Uterus (tissue), 4 donors: Measurements from ENCODE around the gene CYP2A6. TPM values are rescaled to one million over a fixed set of nuclear protein-coding genes. Genes with fewer than 3 reads are reported as not detected.

Experiments
- DNase-seq, 2 donors: peaks; one replicate each; pipeline ENCODE4 v3.0.0-alpha.2; 2019 to 2020
- H3K27ac ChIP-seq, 2 donors: fragments of 200-600 bp; sonication (generic); 1 replicate in 1 of 2; 2 replicates in 1 of 2; pipeline ENCODE4 v1.5.1; 2016 to 2018
- H3K27me3 ChIP-seq, 2 donors: fragments of 200-600 bp; sonication (generic); one replicate each; pipeline ENCODE4 v1.5.1; 2018 to 2019; ENCODE audit warnings: control low read depth in 1 of 2
- H3K36me3 ChIP-seq, 2 donors: fragments of 200-600 bp; sonication (generic); one replicate each; pipeline ENCODE4 v1.5.1; 2019; ENCODE audit warnings: control low read depth in 1 of 2
- H3K4me1 ChIP-seq, 2 donors: fragments of 200-600 bp; sonication (generic); one replicate each; pipeline ENCODE4 v1.5.1; 2018 to 2019; ENCODE audit warnings: control low read depth in 1 of 2
- H3K4me3 ChIP-seq, 2 donors: fragments of 200-600 bp; sonication (generic); 1 replicate in 1 of 2; 2 replicates in 1 of 2; pipeline ENCODE4 v1.5.1; 2018 to 2019; ENCODE audit warnings: mild to moderate bottlenecking in 1 of 2
- H3K9me3 ChIP-seq, 2 donors: fragments of 200-600 bp; sonication (generic); one replicate each; pipeline ENCODE4 v1.5.1; 2019; ENCODE audit warnings: control low read depth in 1 of 2
- CTCF ChIP-seq, 4 experiments: fragments of 200-600 bp in 2 of 4; fragments of 450-650 bp in 2 of 4; sonication (generic) in 2 of 4; IDR thresholded peaks; one replicate each; pipeline ENCODE4 v1.5.1; 2016 to 2019; ENCODE audit warnings: antibody characterized with exemption in 4 of 4, mild to moderate bottlenecking in 2 of 4, moderate library complexity in 1 of 4
- POLR2A ChIP-seq, 2 donors: fragments of 450-650 bp; IDR thresholded peaks; one replicate each; pipeline ENCODE4 v1.6.1; 2016; ENCODE audit warnings: antibody characterized with exemption in 2 of 2, mild to moderate bottlenecking in 1 of 2, moderate library complexity in 1 of 2
- intact Hi-C: fragments of 100-400 bp; cut with DNase I; formaldehyde crosslinking; loops from one replicate; pipeline ENCODE4 v1.15.1; 2023; ENCODE audit warnings: low total_unique reads
- total RNA-seq, 4 donors: library from RNA; depleted of rRNA in 3 of 4; stranded (reverse); fragments of >200 nt in 3 of 4; gene quantifications; one replicate each; pipeline versions ENCODE4 v1.1.0 to v1.2.4, GENCODE V29; 2014 to 2023
- donor health status: DM: yes; HTN: yes; CAD: no.

The CYP2A6 gene
- total RNA-seq, 4 donors from 2014 or later, result 0.64 TPM; not detected in 3

GRCh38 chr19:40808021-40808325, 42.3 kb downstream of the CYP2A6 start:
- Histone ChIP-seq H3K27me3 (no peaks in the 10 kb centered on the region), H3K36me3 (no peaks in the 10 kb centered on the region), H3K4me1 (peaks cover 8 to 21% of the 10 kb centered on the region in 2 donors), H3K27ac (peak overlapping the region in 1 of 2 donors; percentile 74), H3K9me3 (no peaks in the 10 kb centered on the region), H3K4me3 (no peak overlapping the region)
- TF ChIP-seq POLR2A (IDR thresholded peaks at IDR 0.05), result no peak
- no peak for TF ChIP-seq CTCF (IDR thresholded peaks at IDR 0.05)
- peak in 1 of 2 donors; percentile 26 for DNase-seq
- intact Hi-C loops, result loop anchor here (5.0 kb wide), 1 partner anchor 146 kb away; no protein-coding TSS in a partner anchor

GRCh38 chr19:40807147-40808020, 42.9 kb downstream of the CYP2A6 start:
- H3K36me3 ChIP-seq, result no peaks in the 10 kb centered on the region
- H3K27ac ChIP-seq, result peak overlapping the region; percentile 73 to 74
- TF ChIP-seq CTCF (IDR thresholded peaks at IDR 0.05) (peak in 1 of 4 experiments; percentile 2), POLR2A (IDR thresholded peaks at IDR 0.05) (no peak)
- peaks cover 8 to 25% of the 10 kb centered on the region in 2 donors for H3K4me1 ChIP-seq
- H3K27me3 ChIP-seq, result no peaks in the 10 kb centered on the region
- H3K4me3 ChIP-seq, result no peak overlapping the region
- H3K9me3 ChIP-seq, result no peaks in the 10 kb centered on the region
- DNase-seq, result peak in 1 of 2 donors; percentile 33
- intact Hi-C loops, result loop anchor here (5.0 kb wide), 1 partner anchor 145 kb away; no protein-coding TSS in a partner anchor

- peaks cover 8 to 28% of the 10 kb centered on the region in 2 donors for H3K4me1 ChIP-seq
- H3K27ac ChIP-seq, result peak overlapping the region; percentile 73 to 74
- no peak overlapping the region for H3K4me3 ChIP-seq
- H3K27me3 ChIP-seq, result no peaks in the 10 kb centered on the region
- intact Hi-C loops, result loop anchor here (5.0 kb wide), 1 partner anchor 144 kb away; no protein-coding TSS in a partner anchor
- TF ChIP-seq CTCF (IDR thresholded peaks at IDR 0.05), result peak; percentile 82 to 90 (median 86)
- TF ChIP-seq POLR2A (IDR thresholded peaks at IDR 0.05), result peak; percentile 14 to 19
- no peaks in the 10 kb centered on the region for H3K9me3 ChIP-seq
- no peaks in the 10 kb centered on the region for H3K36me3 ChIP-seq
- DNase-seq, result peak; percentile 84 to 89
Measured at GRCh38 chr19:40806423-40807146, 43.7 kb downstream of the CYP2A6 start.

GRCh38 chr19:40805258-40805868, 44.9 kb downstream of the CYP2A6 start:
- no peak for TF ChIP-seq POLR2A (IDR thresholded peaks at IDR 0.05)
- TF ChIP-seq CTCF (IDR thresholded peaks at IDR 0.05), result no peak
- no peak overlapping the region for H3K4me3 ChIP-seq
- intact Hi-C loops, result loop anchor here (5.0 kb wide), 1 partner anchor 143 kb away; no protein-coding TSS in a partner anchor
- peaks cover 8 to 34% of the 10 kb centered on the region in 2 donors for H3K4me1 ChIP-seq
- no peak for DNase-seq
- no peaks in the 10 kb centered on the region for H3K27me3 ChIP-seq
- no peaks in the 10 kb centered on the region for H3K36me3 ChIP-seq
- H3K9me3 ChIP-seq, result no peaks in the 10 kb centered on the region
- peak overlapping the region; percentile 94 to 97 for H3K27ac ChIP-seq
